Activated naive CD4-positive, alpha-beta T cell treated with anti-CD3 and anti-CD28 coated beads, Interleukin-2, amount 50 U/mL, for 72 hours (primary cell): ENCODE results near the gene ZNF599. TPM values are rescaled to one million over a fixed set of nuclear protein-coding genes. Genes with fewer than 3 reads are reported as not detected.
A peak's percentile ranks its signal among the peaks of the same experiment; 100 is the strongest.

Source experiments
- ATAC-seq, 2 donors: fragments of 150-1000 bp; cut with Tn5 transposase; 2 replicates each; pipeline ENCODE4 v1.10.0; 2021; ENCODE audit warnings: mild to moderate bottlenecking in 2 of 2, moderate library complexity in 2 of 2
- DNase-seq, 2 donors: peaks; one replicate each; pipeline ENCODE4 v3.0.0; 2021 to 2022; ENCODE audit warnings: low spot score in 2 of 2
- H3K27ac Mint-ChIP-seq, 2 donors: one replicate each; pipeline ENCODE4 v1.8.0; 2022; ENCODE audit warnings: mild to moderate bottlenecking in 2 of 2, mixed read lengths in 2 of 2
- H3K36me3 Mint-ChIP-seq, 2 donors: one replicate each; pipeline ENCODE4 v1.8.0; 2022; ENCODE audit warnings: mixed read lengths in 2 of 2
- H3K9me3 Mint-ChIP-seq, 2 donors: one replicate each; pipeline ENCODE4 v1.8.0; 2022; ENCODE audit warnings: mixed read lengths in 2 of 2
- total RNA-seq, 2 donors: library from RNA; stranded (reverse); gene quantifications; one replicate each; pipeline ENCODE4 v1.2.3, GENCODE V29; 2022

The ZNF599 gene
- total RNA-seq, 2 donors from 2014 or later: 1.5 to 4.0 TPM

- H3K27ac Mint-ChIP-seq: no peak overlapping the region
- DNase-seq (no peak), ATAC-seq (no peak)
- peaks cover 15 to 27% of the 10 kb centered on the region in 2 donors for H3K9me3 Mint-ChIP-seq
- H3K36me3 Mint-ChIP-seq: peaks cover 19 to 22% of the 10 kb centered on the region in 2 donors
These were observed 59.8 kb downstream of the ZNF599 start for GRCh38 chr19:34713262-34713637.

- ATAC-seq: peak; percentile 73 to 77
These were observed 60.4 kb downstream of the ZNF599 start for GRCh38 chr19:34712395-34713261.

DNA sequence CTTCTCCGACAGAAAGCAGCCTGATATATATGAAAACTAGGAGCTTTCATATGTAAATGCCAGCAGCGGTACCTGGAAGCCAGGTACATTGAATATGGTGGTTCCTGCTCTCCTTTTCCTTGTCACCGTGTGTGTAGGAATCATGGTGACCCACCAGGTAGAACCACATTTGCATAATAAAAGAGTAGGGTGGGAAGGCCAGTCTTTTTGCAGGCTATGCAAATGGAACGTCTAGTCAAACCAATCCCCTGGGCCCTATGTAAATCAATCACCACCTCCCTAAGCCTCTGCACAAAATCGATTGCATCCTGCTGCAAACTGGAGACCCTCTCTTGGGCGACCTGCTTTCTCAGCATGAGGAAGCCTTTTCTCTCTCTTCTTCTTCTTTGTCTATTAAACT, 61.1 kb downstream of the ZNF599 start:
- DNase-seq (no peak), ATAC-seq (no peak)
- peaks cover 15 to 27% of the 10 kb centered on the region in 2 donors for H3K9me3 Mint-ChIP-seq
- H3K36me3 Mint-ChIP-seq: peaks cover 23 to 30% of the 10 kb centered on the region in 2 donors
- H3K27ac Mint-ChIP-seq: no peak overlapping the region

More at GRCh38 chr19:34712395-34713261, 60.4 kb downstream of the ZNF599 start:
- peak in 1 of 2 donors; percentile 62 for DNase-seq
- H3K9me3 Mint-ChIP-seq: peaks cover 15 to 27% of the 10 kb centered on the region in 2 donors
- peaks cover 22 to 23% of the 10 kb centered on the region in 2 donors for H3K36me3 Mint-ChIP-seq
- H3K27ac Mint-ChIP-seq: peak overlapping the region in 1 of 2 donors; percentile 12

Other genes starting within 250 kb of the ZNF599 start
- under 1 TPM; 0.33 to 0.36 TPM for gene SCGB2B2, start 96.1 kb downstream of the ZNF599 start, total RNA-seq
- 10 to 100 TPM in 1 of 2 donors, 1 to 10 TPM in 1; 9.2 to 15.3 TPM for gene ZNF302, start 95.5 kb downstream of the ZNF599 start, total RNA-seq
- 1 to 10 TPM; 2.5 to 4.6 TPM for gene ZNF181, start 39.0 kb downstream of the ZNF599 start, total RNA-seq
- gene ZNF30, start 153.7 kb upstream of the ZNF599 start, total RNA-seq: 1 to 10 TPM; 4.4 to 4.6 TPM
- gene ZNF792, start 191.0 kb upstream of the ZNF599 start, total RNA-seq: 1 to 10 TPM; 6.4 to 9.7 TPM
- 100 to 1,000 TPM; 158 to 160 TPM for gene GRAMD1A, start 227.1 kb upstream of the ZNF599 start, total RNA-seq